Measurements from ENCODE around the gene USP47. TPM values are rescaled to one million over a fixed set of nuclear protein-coding genes. Genes with fewer than 3 reads are reported as not detected.

Gene USP47
- total and polyA plus RNA-seq, 2 of the 13 experiments (the other 11 are each of a cell fraction or from before 2014, with no cell fraction given), result 12.2 to 52.7 TPM

DNA sequence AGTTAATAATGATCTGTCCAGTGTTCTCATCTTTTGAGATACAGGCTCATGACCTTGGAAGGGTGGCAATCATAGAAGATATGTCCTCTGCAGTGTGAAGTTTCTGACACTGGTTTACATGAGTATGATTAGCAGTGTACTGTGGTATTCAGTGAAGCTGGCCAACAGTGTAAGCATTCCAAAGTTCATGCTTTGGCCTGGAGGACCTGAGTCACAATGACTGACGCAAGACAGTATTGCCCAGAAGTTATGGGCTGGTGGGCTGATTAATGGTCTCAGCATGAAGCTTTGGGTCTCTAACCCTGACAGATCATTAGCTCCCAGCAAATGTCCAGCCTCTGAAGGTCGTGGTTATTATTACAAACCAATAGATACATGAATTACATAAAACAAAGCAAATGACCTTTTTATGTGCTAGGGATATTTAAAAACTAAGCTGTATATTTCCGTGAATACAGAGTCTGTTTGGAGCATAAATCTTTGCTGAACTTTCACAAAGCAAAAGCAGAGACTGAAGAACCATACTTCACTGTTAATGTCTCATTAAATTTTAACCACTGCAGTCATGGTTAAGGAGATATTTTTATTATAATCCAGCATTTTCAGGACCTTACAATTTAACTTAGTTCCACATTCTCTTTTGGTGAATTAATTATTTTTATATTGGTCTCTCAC lies 28.3 kb upstream of the USP47 start (continued):
- TF ChIP-seq MIER3 (CRISPR knock-in tag; IDR thresholded peaks at IDR 0.05; ENCODE audit: borderline replicate concordance) (peak; percentile 50; the same call in 1 of the 2 replicates), HOXA3 (CRISPR knock-in tag; IDR thresholded peaks at IDR 0.05) (peak; percentile 47; the same call in 1 of the 2 replicates), PHB2 (IDR thresholded peaks at IDR 0.05; ENCODE audit: partially characterized antibody) (no peak), ZBTB20 (CRISPR knock-in tag; IDR thresholded peaks at IDR 0.05; ENCODE audit: borderline replicate concordance, low read depth) (peak; percentile 24; the same call in 1 of the 2 replicates), ESRRA (CRISPR knock-in tag; IDR thresholded peaks at IDR 0.05; ENCODE audit: low read depth) (0 out of 2 replicates have a peak, but pooled peaks have one; percentile 72), EEA1 (CRISPR knock-in tag; IDR thresholded peaks at IDR 0.05; ENCODE audit: borderline replicate concordance) (no peak), ZNF788 (CRISPR knock-in tag; IDR thresholded peaks at IDR 0.05; ENCODE audit: borderline replicate concordance) (0 out of 2 replicates have a peak, but pooled peaks have one; percentile 35), TBX3 (IDR thresholded peaks at IDR 0.05; ENCODE audit: borderline replicate concordance) (peak; percentile 76; the same call in 1 of the 2 replicates), PPARG (CRISPR knock-in tag; conservative IDR thresholded peaks at IDR 0.05) (0 out of 2 replicates have a peak, but pooled peaks have one; percentile 13), ZNF225 (CRISPR knock-in tag; IDR thresholded peaks at IDR 0.05) (no peak), SOX13 (IDR thresholded peaks at IDR 0.05) (no peak), SOX13 (CRISPR knock-in tag; conservative IDR thresholded peaks at IDR 0.05 in 1 of 2, IDR thresholded peaks at IDR 0.05 in 1 of 2) (peak in 1 of 2 experiments; percentile 69; a peak in 2 of 4 replicates), DMAP1 (CRISPR knock-in tag; IDR thresholded peaks at IDR 0.05) (peak; percentile 33; the same call in 1 of the 2 replicates), FOXA3 (CRISPR knock-in tag; IDR thresholded peaks at IDR 0.05) (peak; percentile 83), FOXA1 (IDR thresholded peaks at IDR 0.05) (no peak), FOXA1 (CRISPR knock-in tag; IDR thresholded peaks at IDR 0.05) (peak; percentile 52; the same call in 1 of the 2 replicates), TAF1 (CRISPR knock-in tag; IDR thresholded peaks at IDR 0.05) (0 out of 2 replicates have a peak, but pooled peaks have one; percentile 15), ZNF772 (CRISPR knock-in tag; IDR thresholded peaks at IDR 0.05) (no peak), ZNF180 (CRISPR knock-in tag; IDR thresholded peaks at IDR 0.05; ENCODE audit: borderline replicate concordance, low read depth) (no peak), TARDBP (CRISPR knock-in tag; IDR thresholded peaks at IDR 0.05) (0 out of 2 replicates have a peak, but pooled peaks have one; percentile 40), MEIS1 (CRISPR knock-in tag; IDR thresholded peaks at IDR 0.05; ENCODE audit: borderline replicate concordance) (no peak)
- TF ChIP-seq, protein P1, sequence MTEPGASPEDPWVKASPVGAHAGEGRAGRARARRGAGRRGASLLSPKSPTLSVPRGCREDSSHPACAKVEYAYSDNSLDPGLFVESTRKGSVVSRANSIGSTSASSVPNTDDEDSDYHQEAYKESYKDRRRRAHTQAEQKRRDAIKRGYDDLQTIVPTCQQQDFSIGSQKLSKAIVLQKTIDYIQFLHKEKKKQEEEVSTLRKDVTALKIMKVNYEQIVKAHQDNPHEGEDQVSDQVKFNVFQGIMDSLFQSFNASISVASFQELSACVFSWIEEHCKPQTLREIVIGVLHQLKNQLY (CRISPR knock-in tag; IDR thresholded peaks at IDR 0.05), result peak; percentile 46; the same call in 1 of the 2 replicates
- TF ChIP-seq, protein P2, sequence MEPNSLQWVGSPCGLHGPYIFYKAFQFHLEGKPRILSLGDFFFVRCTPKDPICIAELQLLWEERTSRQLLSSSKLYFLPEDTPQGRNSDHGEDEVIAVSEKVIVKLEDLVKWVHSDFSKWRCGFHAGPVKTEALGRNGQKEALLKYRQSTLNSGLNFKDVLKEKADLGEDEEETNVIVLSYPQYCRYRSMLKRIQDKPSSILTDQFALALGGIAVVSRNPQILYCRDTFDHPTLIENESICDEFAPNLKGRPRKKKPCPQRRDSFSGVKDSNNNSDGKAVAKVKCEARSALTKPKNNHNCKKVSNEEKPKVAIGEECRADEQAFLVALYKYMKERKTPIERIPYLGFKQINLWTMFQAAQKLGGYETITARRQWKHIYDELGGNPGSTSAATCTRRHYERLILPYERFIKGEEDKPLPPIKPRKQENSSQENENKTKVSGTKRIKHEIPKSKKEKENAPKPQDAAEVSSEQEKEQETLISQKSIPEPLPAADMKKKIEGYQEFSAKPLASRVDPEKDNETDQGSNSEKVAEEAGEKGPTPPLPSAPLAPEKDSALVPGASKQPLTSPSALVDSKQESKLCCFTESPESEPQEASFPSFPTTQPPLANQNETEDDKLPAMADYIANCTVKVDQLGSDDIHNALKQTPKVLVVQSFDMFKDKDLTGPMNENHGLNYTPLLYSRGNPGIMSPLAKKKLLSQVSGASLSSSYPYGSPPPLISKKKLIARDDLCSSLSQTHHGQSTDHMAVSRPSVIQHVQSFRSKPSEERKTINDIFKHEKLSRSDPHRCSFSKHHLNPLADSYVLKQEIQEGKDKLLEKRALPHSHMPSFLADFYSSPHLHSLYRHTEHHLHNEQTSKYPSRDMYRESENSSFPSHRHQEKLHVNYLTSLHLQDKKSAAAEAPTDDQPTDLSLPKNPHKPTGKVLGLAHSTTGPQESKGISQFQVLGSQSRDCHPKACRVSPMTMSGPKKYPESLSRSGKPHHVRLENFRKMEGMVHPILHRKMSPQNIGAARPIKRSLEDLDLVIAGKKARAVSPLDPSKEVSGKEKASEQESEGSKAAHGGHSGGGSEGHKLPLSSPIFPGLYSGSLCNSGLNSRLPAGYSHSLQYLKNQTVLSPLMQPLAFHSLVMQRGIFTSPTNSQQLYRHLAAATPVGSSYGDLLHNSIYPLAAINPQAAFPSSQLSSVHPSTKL (CRISPR knock-in tag; IDR thresholded peaks at IDR 0.05), result peak; percentile 90
- TF ChIP-seq, protein P3, sequence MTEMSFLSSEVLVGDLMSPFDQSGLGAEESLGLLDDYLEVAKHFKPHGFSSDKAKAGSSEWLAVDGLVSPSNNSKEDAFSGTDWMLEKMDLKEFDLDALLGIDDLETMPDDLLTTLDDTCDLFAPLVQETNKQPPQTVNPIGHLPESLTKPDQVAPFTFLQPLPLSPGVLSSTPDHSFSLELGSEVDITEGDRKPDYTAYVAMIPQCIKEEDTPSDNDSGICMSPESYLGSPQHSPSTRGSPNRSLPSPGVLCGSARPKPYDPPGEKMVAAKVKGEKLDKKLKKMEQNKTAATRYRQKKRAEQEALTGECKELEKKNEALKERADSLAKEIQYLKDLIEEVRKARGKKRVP (CRISPR knock-in tag; IDR thresholded peaks at IDR 0.05), result peak in 1 of 2 experiments; percentile 98; a peak in 2 of 4 replicates
- TF ChIP-seq, protein P4, sequence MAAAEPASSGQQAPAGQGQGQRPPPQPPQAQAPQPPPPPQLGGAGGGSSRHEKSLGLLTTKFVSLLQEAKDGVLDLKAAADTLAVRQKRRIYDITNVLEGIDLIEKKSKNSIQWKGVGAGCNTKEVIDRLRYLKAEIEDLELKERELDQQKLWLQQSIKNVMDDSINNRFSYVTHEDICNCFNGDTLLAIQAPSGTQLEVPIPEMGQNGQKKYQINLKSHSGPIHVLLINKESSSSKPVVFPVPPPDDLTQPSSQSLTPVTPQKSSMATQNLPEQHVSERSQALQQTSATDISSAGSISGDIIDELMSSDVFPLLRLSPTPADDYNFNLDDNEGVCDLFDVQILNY (CRISPR knock-in tag; conservative IDR thresholded peaks at IDR 0.05), result no peak
